GM12878 (cell line): ENCODE results near the gene SLF2. TPM values are rescaled to one million over a fixed set of nuclear protein-coding genes. Genes with fewer than 3 reads are reported as not detected.

Source experiments
- CBFB ChIP-seq: IDR thresholded peaks from 2 replicates; pipeline ENCODE4 v1.6.1; 2016; ENCODE audit warnings: antibody characterized with exemption, low read depth
- CHD1 ChIP-seq: IDR thresholded peaks from 2 replicates; pipeline ENCODE4 v1.6.1; 2012; ENCODE audit warnings: low read depth, low read length, improper control_type of control experiment
- JUNB ChIP-seq: IDR thresholded peaks from 2 replicates; pipeline ENCODE4 v1.6.1; 2016; ENCODE audit warnings: antibody characterized with exemption, mild to moderate bottlenecking
- MXI1 ChIP-seq: fragments of 150-350 bp; IDR thresholded peaks from 2 replicates; pipeline ENCODE4 v1.6.1; 2011; ENCODE audit warnings: low read depth, mild to moderate bottlenecking, inconsistent platforms, low read length, improper control_type of control experiment
- PML ChIP-seq: IDR thresholded peaks from 2 replicates; pipeline ENCODE4 v1.6.1; 2012; ENCODE audit warnings: low read length, inconsistent platforms
- POU2F2 ChIP-seq: IDR thresholded peaks from 3 replicates; pipeline ENCODE4 v1.6.1; 2011; ENCODE audit warnings: low read depth, mild to moderate bottlenecking, low read length, borderline replicate concordance
- RB1 ChIP-seq: fragments of 450-650 bp; formaldehyde crosslinking; IDR thresholded peaks from 2 replicates; pipeline ENCODE4 v1.6.1; 2017; ENCODE audit warnings: mild to moderate bottlenecking, borderline replicate concordance
- SIX5 ChIP-seq: IDR thresholded peaks from 2 replicates; pipeline ENCODE4 v1.6.1; 2011; ENCODE audit warnings: mild to moderate bottlenecking, low read depth, low read length, moderate library complexity; ENCODE audit not compliant: severe bottlenecking
- TBL1XR1 ChIP-seq: IDR thresholded peaks from 2 replicates; pipeline ENCODE4 v1.6.1; 2012; ENCODE audit warnings: low read depth, low read length, improper control_type of control experiment
- polyA plus RNA-seq, 11 experiments: library from polyadenylated mRNA; depleted of rRNA in 4 of 11; unstranded in 6 of 11; stranded (reverse) in 5 of 11; fragments of >200 nt; fragmentation: Nextera tagmentation in 4 of 11; fragmentation: Illumina TruSeq in 1 of 11; extraction: Ambion mirVana in 4 of 11; extraction: Trizol in 1 of 11; gene quantifications; 1 replicate in 1 of 11; 2 replicates in 10 of 11; pipeline versions ENCODE4 v1.2.1 to v1.2.3, GENCODE V29; 2011 to 2016; ENCODE audit warnings: inconsistent platforms in 2 of 11, missing spikeins in 2 of 11, low read depth in 1 of 11
- total RNA-seq, 4 experiments: library from RNA; depleted of rRNA in 3 of 4; stranded (reverse); fragments of >200 nt in 3 of 4; fragmentation: Illumina TruSeq in 1 of 4; extraction: Trizol in 1 of 4; gene quantifications; 2 replicates each; pipeline versions ENCODE4 v1.2.1 to v1.2.3, GENCODE V29; 2013 to 2021
- TF ChIP-seq, protein P1 (sequence below), 3 experiments: IDR thresholded peaks in 2 of 3; conservative IDR thresholded peaks in 1 of 3; 2 replicates each; pipeline ENCODE4 v1.5.1; 2011; ENCODE audit warnings: low read depth in 3 of 3, low read length in 3 of 3, mild to moderate bottlenecking in 3 of 3, control low read depth in 2 of 3, moderate library complexity in 2 of 3, inconsistent platforms in 1 of 3, mixed read lengths in 1 of 3; ENCODE audit not compliant: control insufficient read depth in 2 of 3, insufficient read depth in 1 of 3; ENCODE audit errors: extremely low read depth in 1 of 3
- TF ChIP-seq, protein P2 (sequence below): IDR thresholded peaks from 2 replicates; pipeline ENCODE4 v1.6.1; 2012; ENCODE audit warnings: low read depth, low read length, improper control_type of control experiment
- TF ChIP-seq, protein P3 (sequence below): IDR thresholded peaks from 2 replicates; pipeline ENCODE4 v1.6.1; 2011; ENCODE audit warnings: low read depth, low read length, improper control_type of control experiment, borderline replicate concordance
- TF ChIP-seq, protein P4 (sequence below): IDR thresholded peaks from 2 replicates; pipeline ENCODE4 v1.6.1; 2012; ENCODE audit warnings: improper control_type of control experiment, low read depth, low read length; ENCODE audit not compliant: insufficient replicate concordance
- TF ChIP-seq, protein P5 (sequence below): fragments of 150-350 bp; IDR thresholded peaks from 2 replicates; pipeline ENCODE4 v1.6.1; 2016; ENCODE audit warnings: low read depth, low read length

The SLF2 gene
- total and polyA plus RNA-seq, 10 of the 15 experiments (the other 5 are each of a cell fraction or from before 2014, with no cell fraction given), result 3.0 to 25.2 (median 17.9) TPM

DNA sequence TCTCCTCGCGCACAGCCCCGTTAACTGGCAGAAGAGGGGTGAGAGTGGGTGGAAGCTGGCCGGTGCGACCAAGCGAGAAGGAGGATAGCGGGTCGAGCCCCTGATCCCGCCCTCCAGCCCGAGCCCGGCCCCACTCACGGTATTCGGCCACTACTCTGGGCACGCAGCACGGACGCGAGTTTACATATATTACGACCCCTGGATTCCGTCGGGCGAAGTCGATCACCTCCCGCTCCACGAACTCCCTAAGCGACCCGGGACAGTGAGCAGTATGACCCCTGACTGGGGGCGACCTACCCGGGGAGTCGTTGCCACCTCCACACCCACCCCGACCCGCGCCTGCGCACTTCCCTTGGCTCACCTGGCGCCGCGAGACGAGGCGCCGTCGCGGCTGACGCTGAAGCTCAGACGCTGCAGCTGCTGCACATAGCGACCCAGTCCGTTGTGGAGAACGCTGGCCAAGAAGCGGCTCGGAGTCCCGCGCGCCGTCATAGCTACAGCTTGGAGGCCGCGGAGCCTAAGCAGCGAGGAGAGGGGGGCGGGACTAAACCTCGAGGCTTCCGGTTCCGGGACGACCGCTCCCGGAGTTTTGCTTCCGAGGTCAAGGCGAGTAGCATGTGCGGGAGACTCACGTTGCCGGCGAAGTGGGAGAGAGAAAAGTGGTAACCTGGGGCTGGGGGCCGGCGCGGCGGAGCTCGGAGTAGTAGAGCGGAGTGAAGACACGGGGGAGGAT, 74.4 kb downstream of the SLF2 start, which contains the start of the genes MRPL43 and TWNK (continued):
- TF ChIP-seq, protein P1, sequence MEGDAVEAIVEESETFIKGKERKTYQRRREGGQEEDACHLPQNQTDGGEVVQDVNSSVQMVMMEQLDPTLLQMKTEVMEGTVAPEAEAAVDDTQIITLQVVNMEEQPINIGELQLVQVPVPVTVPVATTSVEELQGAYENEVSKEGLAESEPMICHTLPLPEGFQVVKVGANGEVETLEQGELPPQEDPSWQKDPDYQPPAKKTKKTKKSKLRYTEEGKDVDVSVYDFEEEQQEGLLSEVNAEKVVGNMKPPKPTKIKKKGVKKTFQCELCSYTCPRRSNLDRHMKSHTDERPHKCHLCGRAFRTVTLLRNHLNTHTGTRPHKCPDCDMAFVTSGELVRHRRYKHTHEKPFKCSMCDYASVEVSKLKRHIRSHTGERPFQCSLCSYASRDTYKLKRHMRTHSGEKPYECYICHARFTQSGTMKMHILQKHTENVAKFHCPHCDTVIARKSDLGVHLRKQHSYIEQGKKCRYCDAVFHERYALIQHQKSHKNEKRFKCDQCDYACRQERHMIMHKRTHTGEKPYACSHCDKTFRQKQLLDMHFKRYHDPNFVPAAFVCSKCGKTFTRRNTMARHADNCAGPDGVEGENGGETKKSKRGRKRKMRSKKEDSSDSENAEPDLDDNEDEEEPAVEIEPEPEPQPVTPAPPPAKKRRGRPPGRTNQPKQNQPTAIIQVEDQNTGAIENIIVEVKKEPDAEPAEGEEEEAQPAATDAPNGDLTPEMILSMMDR (IDR thresholded peaks at IDR 0.05 in 2 of 3, conservative IDR thresholded peaks at IDR 0.05 in 1 of 3; ENCODE audit: control insufficient read depth in 2 of 3, extremely low read depth in 1 of 3, insufficient read depth in 1 of 3, low read depth in 3 of 3, low read length in 3 of 3), result no peak
- TF ChIP-seq CBFB, result peak; percentile 55; the same call in 1 of the 2 replicates
- TF ChIP-seq MXI1, result peak; percentile 100
- TF ChIP-seq, protein P2, sequence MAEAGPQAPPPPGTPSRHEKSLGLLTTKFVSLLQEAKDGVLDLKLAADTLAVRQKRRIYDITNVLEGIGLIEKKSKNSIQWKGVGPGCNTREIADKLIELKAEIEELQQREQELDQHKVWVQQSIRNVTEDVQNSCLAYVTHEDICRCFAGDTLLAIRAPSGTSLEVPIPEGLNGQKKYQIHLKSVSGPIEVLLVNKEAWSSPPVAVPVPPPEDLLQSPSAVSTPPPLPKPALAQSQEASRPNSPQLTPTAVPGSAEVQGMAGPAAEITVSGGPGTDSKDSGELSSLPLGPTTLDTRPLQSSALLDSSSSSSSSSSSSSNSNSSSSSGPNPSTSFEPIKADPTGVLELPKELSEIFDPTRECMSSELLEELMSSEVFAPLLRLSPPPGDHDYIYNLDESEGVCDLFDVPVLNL, result no peak
- no peak for TF ChIP-seq JUNB
- peak; percentile 58; the same call in 2 of the 3 replicates for TF ChIP-seq POU2F2
- peak; percentile 54 for TF ChIP-seq SIX5
- TF ChIP-seq CHD1, result no peak
- TF ChIP-seq, protein P3, sequence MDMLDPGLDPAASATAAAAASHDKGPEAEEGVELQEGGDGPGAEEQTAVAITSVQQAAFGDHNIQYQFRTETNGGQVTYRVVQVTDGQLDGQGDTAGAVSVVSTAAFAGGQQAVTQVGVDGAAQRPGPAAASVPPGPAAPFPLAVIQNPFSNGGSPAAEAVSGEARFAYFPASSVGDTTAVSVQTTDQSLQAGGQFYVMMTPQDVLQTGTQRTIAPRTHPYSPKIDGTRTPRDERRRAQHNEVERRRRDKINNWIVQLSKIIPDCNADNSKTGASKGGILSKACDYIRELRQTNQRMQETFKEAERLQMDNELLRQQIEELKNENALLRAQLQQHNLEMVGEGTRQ, result no peak
- no peak; the same call in 1 of the 2 replicates for TF ChIP-seq RB1
- TF ChIP-seq TBL1XR1, result 0 out of 2 replicates have a peak, but pooled peaks have one; percentile 42
- TF ChIP-seq, protein P4, sequence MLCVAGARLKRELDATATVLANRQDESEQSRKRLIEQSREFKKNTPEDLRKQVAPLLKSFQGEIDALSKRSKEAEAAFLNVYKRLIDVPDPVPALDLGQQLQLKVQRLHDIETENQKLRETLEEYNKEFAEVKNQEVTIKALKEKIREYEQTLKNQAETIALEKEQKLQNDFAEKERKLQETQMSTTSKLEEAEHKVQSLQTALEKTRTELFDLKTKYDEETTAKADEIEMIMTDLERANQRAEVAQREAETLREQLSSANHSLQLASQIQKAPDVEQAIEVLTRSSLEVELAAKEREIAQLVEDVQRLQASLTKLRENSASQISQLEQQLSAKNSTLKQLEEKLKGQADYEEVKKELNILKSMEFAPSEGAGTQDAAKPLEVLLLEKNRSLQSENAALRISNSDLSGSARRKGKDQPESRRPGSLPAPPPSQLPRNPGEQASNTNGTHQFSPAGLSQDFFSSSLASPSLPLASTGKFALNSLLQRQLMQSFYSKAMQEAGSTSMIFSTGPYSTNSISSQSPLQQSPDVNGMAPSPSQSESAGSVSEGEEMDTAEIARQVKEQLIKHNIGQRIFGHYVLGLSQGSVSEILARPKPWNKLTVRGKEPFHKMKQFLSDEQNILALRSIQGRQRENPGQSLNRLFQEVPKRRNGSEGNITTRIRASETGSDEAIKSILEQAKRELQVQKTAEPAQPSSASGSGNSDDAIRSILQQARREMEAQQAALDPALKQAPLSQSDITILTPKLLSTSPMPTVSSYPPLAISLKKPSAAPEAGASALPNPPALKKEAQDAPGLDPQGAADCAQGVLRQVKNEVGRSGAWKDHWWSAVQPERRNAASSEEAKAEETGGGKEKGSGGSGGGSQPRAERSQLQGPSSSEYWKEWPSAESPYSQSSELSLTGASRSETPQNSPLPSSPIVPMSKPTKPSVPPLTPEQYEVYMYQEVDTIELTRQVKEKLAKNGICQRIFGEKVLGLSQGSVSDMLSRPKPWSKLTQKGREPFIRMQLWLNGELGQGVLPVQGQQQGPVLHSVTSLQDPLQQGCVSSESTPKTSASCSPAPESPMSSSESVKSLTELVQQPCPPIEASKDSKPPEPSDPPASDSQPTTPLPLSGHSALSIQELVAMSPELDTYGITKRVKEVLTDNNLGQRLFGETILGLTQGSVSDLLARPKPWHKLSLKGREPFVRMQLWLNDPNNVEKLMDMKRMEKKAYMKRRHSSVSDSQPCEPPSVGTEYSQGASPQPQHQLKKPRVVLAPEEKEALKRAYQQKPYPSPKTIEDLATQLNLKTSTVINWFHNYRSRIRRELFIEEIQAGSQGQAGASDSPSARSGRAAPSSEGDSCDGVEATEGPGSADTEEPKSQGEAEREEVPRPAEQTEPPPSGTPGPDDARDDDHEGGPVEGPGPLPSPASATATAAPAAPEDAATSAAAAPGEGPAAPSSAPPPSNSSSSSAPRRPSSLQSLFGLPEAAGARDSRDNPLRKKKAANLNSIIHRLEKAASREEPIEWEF, result no peak
- TF ChIP-seq, protein P5, sequence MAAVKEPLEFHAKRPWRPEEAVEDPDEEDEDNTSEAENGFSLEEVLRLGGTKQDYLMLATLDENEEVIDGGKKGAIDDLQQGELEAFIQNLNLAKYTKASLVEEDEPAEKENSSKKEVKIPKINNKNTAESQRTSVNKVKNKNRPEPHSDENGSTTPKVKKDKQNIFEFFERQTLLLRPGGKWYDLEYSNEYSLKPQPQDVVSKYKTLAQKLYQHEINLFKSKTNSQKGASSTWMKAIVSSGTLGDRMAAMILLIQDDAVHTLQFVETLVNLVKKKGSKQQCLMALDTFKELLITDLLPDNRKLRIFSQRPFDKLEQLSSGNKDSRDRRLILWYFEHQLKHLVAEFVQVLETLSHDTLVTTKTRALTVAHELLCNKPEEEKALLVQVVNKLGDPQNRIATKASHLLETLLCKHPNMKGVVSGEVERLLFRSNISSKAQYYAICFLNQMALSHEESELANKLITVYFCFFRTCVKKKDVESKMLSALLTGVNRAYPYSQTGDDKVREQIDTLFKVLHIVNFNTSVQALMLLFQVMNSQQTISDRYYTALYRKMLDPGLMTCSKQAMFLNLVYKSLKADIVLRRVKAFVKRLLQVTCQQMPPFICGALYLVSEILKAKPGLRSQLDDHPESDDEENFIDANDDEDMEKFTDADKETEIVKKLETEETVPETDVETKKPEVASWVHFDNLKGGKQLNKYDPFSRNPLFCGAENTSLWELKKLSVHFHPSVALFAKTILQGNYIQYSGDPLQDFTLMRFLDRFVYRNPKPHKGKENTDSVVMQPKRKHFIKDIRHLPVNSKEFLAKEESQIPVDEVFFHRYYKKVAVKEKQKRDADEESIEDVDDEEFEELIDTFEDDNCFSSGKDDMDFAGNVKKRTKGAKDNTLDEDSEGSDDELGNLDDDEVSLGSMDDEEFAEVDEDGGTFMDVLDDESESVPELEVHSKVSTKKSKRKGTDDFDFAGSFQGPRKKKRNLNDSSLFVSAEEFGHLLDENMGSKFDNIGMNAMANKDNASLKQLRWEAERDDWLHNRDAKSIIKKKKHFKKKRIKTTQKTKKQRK, result no peak
- TF ChIP-seq PML, result no peak; the same call in 1 of the 2 replicates
